Parathyroid adenoma (tissue), 2 donors: Measurements from ENCODE around the gene CASP4.
A peak's percentile ranks its signal among the peaks of the same experiment; 100 is the strongest.

Experiments
- H2AFZ ChIP-seq: fragments of 300-600 bp; sonication (generic); one replicate; pipeline ENCODE4 v1.7.0; 2017; ENCODE audit warnings: antibody characterized with exemption, mild to moderate bottlenecking
- H3K27ac ChIP-seq: fragments of 300-600 bp; sonication (generic); one replicate; pipeline ENCODE4 v1.7.0; 2017
- H3K27me3 ChIP-seq: fragments of 300-600 bp; sonication (generic); one replicate; pipeline ENCODE4 v1.7.0; 2017; ENCODE audit warnings: low read length; ENCODE audit not compliant: control insufficient read depth, insufficient read depth
- H3K36me3 ChIP-seq: fragments of 300-600 bp; sonication (generic); one replicate; pipeline ENCODE4 v1.7.0; 2017; ENCODE audit warnings: low read length; ENCODE audit not compliant: control insufficient read depth, insufficient read depth
- H3K4me1 ChIP-seq: fragments of 300-600 bp; sonication (generic); one replicate; pipeline ENCODE4 v1.7.0; 2017; ENCODE audit warnings: control low read depth
- H3K4me2 ChIP-seq: fragments of 300-600 bp; sonication (generic); one replicate; pipeline ENCODE4 v1.7.0; 2017; ENCODE audit warnings: low read length
- H3K4me3 ChIP-seq: fragments of 300-600 bp; sonication (generic); one replicate; pipeline ENCODE4 v1.7.0; 2017; ENCODE audit warnings: low read depth, low read length
- H3K79me2 ChIP-seq: fragments of 300-600 bp; sonication (generic); one replicate; pipeline ENCODE4 v1.7.0; 2017; ENCODE audit warnings: control low read depth
- H3K9ac ChIP-seq: fragments of 300-600 bp; sonication (generic); one replicate; pipeline ENCODE4 v1.7.0; 2017; ENCODE audit warnings: mild to moderate bottlenecking
- H3K9me3 ChIP-seq: fragments of 300-600 bp; sonication (generic); one replicate; pipeline ENCODE4 v1.7.0; 2017; ENCODE audit warnings: low read length; ENCODE audit not compliant: control insufficient read depth
- CTCF ChIP-seq: fragments of 300-600 bp; sonication (generic); IDR thresholded peaks from one replicate; pipeline ENCODE4 v1.7.0; 2017; ENCODE audit warnings: antibody characterized with exemption, mild to moderate bottlenecking
- donor health status: primary hyperparathyroidism.

The CASP4 gene

GRCh38 chr11:104926771-104927611, 41.4 kb downstream of the CASP4 start:
- no peak overlapping the region for H3K9ac ChIP-seq
- H3K4me1 ChIP-seq, result no peaks in the 10 kb centered on the region
- TF ChIP-seq CTCF, result no peak
- no peak overlapping the region for H3K4me3 ChIP-seq
- H3K36me3 ChIP-seq, result no peaks in the 10 kb centered on the region
- no peaks in the 10 kb centered on the region for H3K9me3 ChIP-seq
- H3K27ac ChIP-seq, result no peak overlapping the region
- H3K79me2 ChIP-seq, result no peaks in the 10 kb centered on the region
- H3K4me2 ChIP-seq, result no peak overlapping the region
- no peak overlapping the region for H2AFZ ChIP-seq
- H3K27me3 ChIP-seq, result no peaks in the 10 kb centered on the region

GRCh38 chr11:104925850-104926249, 42.5 kb downstream of the CASP4 start:
- no peak overlapping the region for H3K27ac ChIP-seq
- no peak for TF ChIP-seq CTCF
- H3K4me1 ChIP-seq, result no peaks in the 10 kb centered on the region
- H3K79me2 ChIP-seq, result no peaks in the 10 kb centered on the region
- no peaks in the 10 kb centered on the region for H3K36me3 ChIP-seq
- no peak overlapping the region for H2AFZ ChIP-seq
- H3K4me3 ChIP-seq, result no peak overlapping the region
- H3K9me3 ChIP-seq, result no peaks in the 10 kb centered on the region
- no peaks in the 10 kb centered on the region for H3K27me3 ChIP-seq
- no peak overlapping the region for H3K4me2 ChIP-seq
- no peak overlapping the region for H3K9ac ChIP-seq

GRCh38 chr11:104918113-104918824, 50.1 kb downstream of the CASP4 start:
- Histone ChIP-seq H3K36me3 (no peaks in the 10 kb centered on the region), H3K27ac (peak overlapping the region; percentile 50), H3K27me3 (no peaks in the 10 kb centered on the region), H3K4me2 (peak overlapping the region; percentile 17), H3K79me2 (no peaks in the 10 kb centered on the region), H2AFZ (peak overlapping the region; percentile 25), H3K4me3 (peak overlapping the region; percentile 43), H3K4me1 (no peaks in the 10 kb centered on the region), H3K9ac (no peak overlapping the region), H3K9me3 (no peaks in the 10 kb centered on the region)
- TF ChIP-seq CTCF, result no peak

GRCh38 chr11:104917271-104918112, 50.9 kb downstream of the CASP4 start:
- H3K4me2 ChIP-seq, result peak overlapping the region; percentile 17
- no peaks in the 10 kb centered on the region for H3K36me3 ChIP-seq
- no peak for TF ChIP-seq CTCF
- peak overlapping the region; percentile 25 for H2AFZ ChIP-seq
- H3K4me1 ChIP-seq, result no peaks in the 10 kb centered on the region
- H3K4me3 ChIP-seq, result peak overlapping the region; percentile 43
- no peak overlapping the region for H3K9ac ChIP-seq
- no peaks in the 10 kb centered on the region for H3K27me3 ChIP-seq
- peak overlapping the region; percentile 50 for H3K27ac ChIP-seq
- H3K79me2 ChIP-seq, result no peaks in the 10 kb centered on the region
- no peaks in the 10 kb centered on the region for H3K9me3 ChIP-seq
